ENCODE measurements around the gene TPM3. TPM values are rescaled to one million over a fixed set of nuclear protein-coding genes. Genes with fewer than 3 reads are reported as not detected.

Gene TPM3
- total and polyA plus RNA-seq, 9 of the 15 experiments (the other 6 are each of a cell fraction or from before 2014, with no cell fraction given), result 202 to 604 (median 421) TPM

DNA sequence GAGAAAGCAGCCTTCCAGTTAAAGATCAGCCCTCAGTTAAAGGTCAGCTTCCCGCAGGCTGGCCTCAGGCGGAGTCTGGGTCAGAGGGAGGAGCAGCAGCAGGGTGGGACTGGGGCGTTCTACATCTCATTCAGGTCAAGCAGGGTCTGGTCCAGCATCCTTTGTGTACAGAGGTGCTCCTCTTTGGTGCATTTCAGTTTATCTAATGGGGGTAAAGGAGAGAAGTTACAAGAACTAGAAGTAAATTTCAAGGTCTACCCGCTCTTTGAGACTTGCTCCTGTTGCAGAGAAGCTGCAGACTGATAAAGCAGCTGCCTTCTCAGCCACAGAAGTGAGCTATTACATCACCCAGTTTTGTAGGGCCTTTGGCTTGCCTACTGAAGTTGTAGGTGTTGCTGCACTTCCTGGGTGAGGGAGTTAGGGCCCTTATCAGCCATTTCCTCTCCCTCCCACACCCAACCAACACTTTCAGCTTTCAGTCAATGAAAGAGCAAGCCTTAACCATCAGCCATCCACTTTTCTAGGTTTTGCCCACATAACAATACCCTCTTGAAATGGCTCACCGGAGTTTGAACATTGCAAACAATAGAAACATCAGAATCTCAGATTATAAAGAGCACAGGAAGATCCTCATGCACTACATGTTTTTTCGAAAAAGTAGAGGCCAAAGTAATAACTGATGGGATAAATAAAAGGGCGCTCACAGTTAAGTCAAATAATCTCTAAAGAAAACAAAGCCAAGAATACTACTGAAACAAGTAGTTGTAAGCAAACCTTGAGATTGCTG is 34.2 kb downstream of the TPM3 start (continued):
- TF ChIP-seq, protein P1, sequence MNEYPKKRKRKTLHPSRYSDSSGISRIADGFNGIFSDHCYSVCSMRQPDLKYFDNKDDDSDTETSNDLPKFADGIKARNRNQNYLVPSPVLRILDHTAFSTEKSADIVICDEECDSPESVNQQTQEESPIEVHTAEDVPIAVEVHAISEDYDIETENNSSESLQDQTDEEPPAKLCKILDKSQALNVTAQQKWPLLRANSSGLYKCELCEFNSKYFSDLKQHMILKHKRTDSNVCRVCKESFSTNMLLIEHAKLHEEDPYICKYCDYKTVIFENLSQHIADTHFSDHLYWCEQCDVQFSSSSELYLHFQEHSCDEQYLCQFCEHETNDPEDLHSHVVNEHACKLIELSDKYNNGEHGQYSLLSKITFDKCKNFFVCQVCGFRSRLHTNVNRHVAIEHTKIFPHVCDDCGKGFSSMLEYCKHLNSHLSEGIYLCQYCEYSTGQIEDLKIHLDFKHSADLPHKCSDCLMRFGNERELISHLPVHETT (CRISPR knock-in tag; conservative IDR thresholded peaks at IDR 0.05 in 1 of 2, IDR thresholded peaks at IDR 0.05 in 1 of 2), result no peak; a peak in 2 of 4 replicates
- TF ChIP-seq ATF7 (IDR thresholded peaks at IDR 0.05), result peak; percentile 97
- TF ChIP-seq, protein P2, sequence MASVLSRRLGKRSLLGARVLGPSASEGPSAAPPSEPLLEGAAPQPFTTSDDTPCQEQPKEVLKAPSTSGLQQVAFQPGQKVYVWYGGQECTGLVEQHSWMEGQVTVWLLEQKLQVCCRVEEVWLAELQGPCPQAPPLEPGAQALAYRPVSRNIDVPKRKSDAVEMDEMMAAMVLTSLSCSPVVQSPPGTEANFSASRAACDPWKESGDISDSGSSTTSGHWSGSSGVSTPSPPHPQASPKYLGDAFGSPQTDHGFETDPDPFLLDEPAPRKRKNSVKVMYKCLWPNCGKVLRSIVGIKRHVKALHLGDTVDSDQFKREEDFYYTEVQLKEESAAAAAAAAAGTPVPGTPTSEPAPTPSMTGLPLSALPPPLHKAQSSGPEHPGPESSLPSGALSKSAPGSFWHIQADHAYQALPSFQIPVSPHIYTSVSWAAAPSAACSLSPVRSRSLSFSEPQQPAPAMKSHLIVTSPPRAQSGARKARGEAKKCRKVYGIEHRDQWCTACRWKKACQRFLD (CRISPR knock-in tag; IDR thresholded peaks at IDR 0.05), result no peak; the same call in 1 of the 2 replicates
- TF ChIP-seq HMBOX1 (IDR thresholded peaks at IDR 0.05), result peak; percentile 93
- TF ChIP-seq ZNF347 (CRISPR knock-in tag; IDR thresholded peaks at IDR 0.05; ENCODE audit: low read depth), result no peak
- TF ChIP-seq HIVEP1 (CRISPR knock-in tag; IDR thresholded peaks at IDR 0.05), result no peak
- TF ChIP-seq KLF13 (tag; IDR thresholded peaks at IDR 0.05; ENCODE audit: borderline replicate concordance, low read depth), result peak; percentile 64; the same call in 1 of the 2 replicates
- TF ChIP-seq CHD1 (IDR thresholded peaks at IDR 0.05; ENCODE audit: low read length), result peak; percentile 6
- peak; percentile 84 for TF ChIP-seq ZKSCAN1 (IDR thresholded peaks at IDR 0.05; ENCODE audit: low read depth, low read length)
- TF ChIP-seq PTRF (tag; IDR thresholded peaks at IDR 0.05), result no peak
- 0 out of 4 replicates have a peak, but pooled peaks of 1 of the 2 experiments have one; percentile 25 for TF ChIP-seq NRF1 (conservative IDR thresholded peaks at IDR 0.05 in 1 of 2, IDR thresholded peaks at IDR 0.05 in 1 of 2)
- no peak; the same call in 1 of the 2 replicates for TF ChIP-seq ZSCAN29 (IDR thresholded peaks at IDR 0.05)
- TF ChIP-seq, protein P3, sequence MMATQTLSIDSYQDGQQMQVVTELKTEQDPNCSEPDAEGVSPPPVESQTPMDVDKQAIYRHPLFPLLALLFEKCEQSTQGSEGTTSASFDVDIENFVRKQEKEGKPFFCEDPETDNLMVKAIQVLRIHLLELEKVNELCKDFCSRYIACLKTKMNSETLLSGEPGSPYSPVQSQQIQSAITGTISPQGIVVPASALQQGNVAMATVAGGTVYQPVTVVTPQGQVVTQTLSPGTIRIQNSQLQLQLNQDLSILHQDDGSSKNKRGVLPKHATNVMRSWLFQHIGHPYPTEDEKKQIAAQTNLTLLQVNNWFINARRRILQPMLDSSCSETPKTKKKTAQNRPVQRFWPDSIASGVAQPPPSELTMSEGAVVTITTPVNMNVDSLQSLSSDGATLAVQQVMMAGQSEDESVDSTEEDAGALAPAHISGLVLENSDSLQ (IDR thresholded peaks at IDR 0.05), result peak; percentile 81
- TF ChIP-seq ZNF584 (CRISPR knock-in tag; IDR thresholded peaks at IDR 0.05; ENCODE audit: low read depth), result peak; percentile 82; the same call in 1 of the 2 replicates
- no peak for TF ChIP-seq ZFP30 (CRISPR knock-in tag; IDR thresholded peaks at IDR 0.05; ENCODE audit: borderline replicate concordance)
- TF ChIP-seq RAD51 (IDR thresholded peaks at IDR 0.05; ENCODE audit: borderline replicate concordance, low read depth), result peak; percentile 7; the same call in 1 of the 2 replicates
- no peak for TF ChIP-seq E2F1 (CRISPR knock-in tag; IDR thresholded peaks at IDR 0.05)
- no peak for TF ChIP-seq ZNF311 (CRISPR knock-in tag; IDR thresholded peaks at IDR 0.05)
- peak; percentile 28; the same call in 1 of the 2 replicates for TF ChIP-seq L3MBTL2 (IDR thresholded peaks at IDR 0.05)
- TF ChIP-seq NELFE (IDR thresholded peaks at IDR 0.05; ENCODE audit: insufficient read depth, insufficient read length), result no peak

Measured in K562 (cell line).